A549 (cell line): Measurements from ENCODE around the gene SLC39A13.

ENCODE experiments used
- BHLHE40 ChIP-seq: IDR thresholded peaks from 2 replicates; pipeline ENCODE4 v1.6.1; 2012; ENCODE audit warnings: low read depth, low read length, inconsistent platforms
- JUN ChIP-seq, 2 experiments: fragments of >200 bp; sonication (Bioruptor Twin); formaldehyde crosslinking; IDR thresholded peaks; 2 replicates in 1 of 2; 3 replicates in 1 of 2; pipeline ENCODE4 v1.6.1; 2016 to 2017
- JUNB ChIP-seq: fragments of >200 bp; sonication (Bioruptor Twin); formaldehyde crosslinking; IDR thresholded peaks from 2 replicates; pipeline ENCODE4 v1.6.1; 2016
- MYC ChIP-seq: IDR thresholded peaks from 2 replicates; pipeline ENCODE4 v1.6.1; 2012; ENCODE audit warnings: mild to moderate bottlenecking, inconsistent platforms, low read length, improper control_type of control experiment, borderline replicate concordance
- POLR2A ChIP-seq: IDR thresholded peaks from 2 replicates; pipeline ENCODE4 v1.6.1; 2012; ENCODE audit warnings: mild to moderate bottlenecking, low read length
- TF ChIP-seq, protein P1 (sequence below): fragments of >200 bp; sonication (Bioruptor Twin); formaldehyde crosslinking; IDR thresholded peaks from 3 replicates; pipeline ENCODE4 v1.5.1; 2016

DNA sequence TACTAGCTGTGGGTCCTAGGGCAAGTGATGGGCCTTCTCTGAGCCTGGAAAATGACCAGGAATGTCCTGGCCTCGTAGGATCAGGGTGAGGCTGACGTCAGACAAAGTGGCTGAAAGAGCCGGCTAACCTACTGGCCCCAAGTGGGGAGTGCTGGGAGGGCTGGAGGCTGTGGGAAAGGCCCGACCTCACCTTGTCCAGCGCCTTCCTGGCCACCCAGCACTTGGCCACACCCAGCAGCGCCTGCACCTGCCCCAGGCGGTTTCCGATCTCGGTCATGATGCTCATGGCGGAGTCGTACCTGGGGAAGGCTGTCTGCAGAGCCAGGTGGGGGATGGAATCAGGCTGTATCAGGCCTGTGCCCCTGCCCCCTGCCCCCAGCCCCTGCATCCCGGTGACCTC lies 33.0 kb downstream of the SLC39A13 start:
- TF ChIP-seq, protein P1, sequence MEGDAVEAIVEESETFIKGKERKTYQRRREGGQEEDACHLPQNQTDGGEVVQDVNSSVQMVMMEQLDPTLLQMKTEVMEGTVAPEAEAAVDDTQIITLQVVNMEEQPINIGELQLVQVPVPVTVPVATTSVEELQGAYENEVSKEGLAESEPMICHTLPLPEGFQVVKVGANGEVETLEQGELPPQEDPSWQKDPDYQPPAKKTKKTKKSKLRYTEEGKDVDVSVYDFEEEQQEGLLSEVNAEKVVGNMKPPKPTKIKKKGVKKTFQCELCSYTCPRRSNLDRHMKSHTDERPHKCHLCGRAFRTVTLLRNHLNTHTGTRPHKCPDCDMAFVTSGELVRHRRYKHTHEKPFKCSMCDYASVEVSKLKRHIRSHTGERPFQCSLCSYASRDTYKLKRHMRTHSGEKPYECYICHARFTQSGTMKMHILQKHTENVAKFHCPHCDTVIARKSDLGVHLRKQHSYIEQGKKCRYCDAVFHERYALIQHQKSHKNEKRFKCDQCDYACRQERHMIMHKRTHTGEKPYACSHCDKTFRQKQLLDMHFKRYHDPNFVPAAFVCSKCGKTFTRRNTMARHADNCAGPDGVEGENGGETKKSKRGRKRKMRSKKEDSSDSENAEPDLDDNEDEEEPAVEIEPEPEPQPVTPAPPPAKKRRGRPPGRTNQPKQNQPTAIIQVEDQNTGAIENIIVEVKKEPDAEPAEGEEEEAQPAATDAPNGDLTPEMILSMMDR = no peak
- TF ChIP-seq POLR2A (no peak), JUN (IDR thresholded peaks at IDR 0.05) (no peak), JUNB (no peak), MYC (no peak), BHLHE40 (no peak)
